Parathyroid adenoma (tissue), 2 donors: Measurements from ENCODE around the gene ZNF296.
"Not testable (repeated sequence)": the region's sequence is repeated elsewhere in the genome, so short reads cannot be mapped to it uniquely, and the experiment has no call there.

Experiments used
- H2AFZ ChIP-seq: fragments of 300-600 bp; sonication (generic); one replicate; pipeline ENCODE4 v1.7.0; 2017; ENCODE audit warnings: antibody characterized with exemption, mild to moderate bottlenecking
- H3K27ac ChIP-seq: fragments of 300-600 bp; sonication (generic); one replicate; pipeline ENCODE4 v1.7.0; 2017
- H3K27me3 ChIP-seq: fragments of 300-600 bp; sonication (generic); one replicate; pipeline ENCODE4 v1.7.0; 2017; ENCODE audit warnings: low read length; ENCODE audit not compliant: control insufficient read depth, insufficient read depth
- H3K36me3 ChIP-seq: fragments of 300-600 bp; sonication (generic); one replicate; pipeline ENCODE4 v1.7.0; 2017; ENCODE audit warnings: low read length; ENCODE audit not compliant: control insufficient read depth, insufficient read depth
- H3K4me1 ChIP-seq: fragments of 300-600 bp; sonication (generic); one replicate; pipeline ENCODE4 v1.7.0; 2017; ENCODE audit warnings: control low read depth
- H3K4me2 ChIP-seq: fragments of 300-600 bp; sonication (generic); one replicate; pipeline ENCODE4 v1.7.0; 2017; ENCODE audit warnings: low read length
- H3K4me3 ChIP-seq: fragments of 300-600 bp; sonication (generic); one replicate; pipeline ENCODE4 v1.7.0; 2017; ENCODE audit warnings: low read depth, low read length
- H3K79me2 ChIP-seq: fragments of 300-600 bp; sonication (generic); one replicate; pipeline ENCODE4 v1.7.0; 2017; ENCODE audit warnings: control low read depth
- H3K9ac ChIP-seq: fragments of 300-600 bp; sonication (generic); one replicate; pipeline ENCODE4 v1.7.0; 2017; ENCODE audit warnings: mild to moderate bottlenecking
- H3K9me3 ChIP-seq: fragments of 300-600 bp; sonication (generic); one replicate; pipeline ENCODE4 v1.7.0; 2017; ENCODE audit warnings: low read length; ENCODE audit not compliant: control insufficient read depth
- TF ChIP-seq, protein P1 (sequence below): fragments of 300-600 bp; sonication (generic); IDR thresholded peaks from one replicate; pipeline ENCODE4 v1.7.0; 2017; ENCODE audit warnings: antibody characterized with exemption, mild to moderate bottlenecking
- donor health status: primary hyperparathyroidism.

Gene ZNF296

DNA sequence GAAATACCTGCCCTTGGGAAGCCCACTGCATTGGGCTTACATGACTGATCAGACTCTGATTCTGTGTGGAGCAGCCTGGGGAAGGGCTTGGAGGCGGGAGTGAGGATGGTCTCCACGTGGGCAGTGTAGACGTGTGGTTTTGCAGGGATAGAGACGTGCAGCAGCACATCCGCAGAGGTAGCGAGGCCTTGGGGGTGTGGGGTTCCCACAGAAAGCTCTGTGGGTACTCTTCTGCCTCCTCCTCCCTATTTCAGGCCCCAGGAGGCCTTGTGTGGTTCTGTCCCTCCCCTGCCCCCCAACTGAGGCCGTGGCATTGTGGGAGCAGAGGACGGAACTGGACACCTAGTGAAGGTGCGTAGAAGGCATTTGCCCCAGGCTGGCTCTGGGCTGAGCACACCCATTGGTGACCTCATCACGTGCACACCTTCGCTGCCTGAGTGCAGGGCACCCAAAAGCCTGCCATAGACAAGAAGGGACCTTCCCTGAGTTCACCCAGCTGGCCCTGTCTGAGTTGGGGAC, 45.6 kb upstream of the ZNF296 start:
- Histone ChIP-seq H3K9ac (no peak overlapping the region), H2AFZ (no peak overlapping the region), H3K9me3 (no peaks in the 10 kb centered on the region), H3K4me2 (no peak overlapping the region), H3K27me3 (no peaks in the 10 kb centered on the region), H3K27ac (no peak overlapping the region), H3K79me2 (peaks cover 59% of the 10 kb centered on the region), H3K4me1 (peaks cover 3% of the 10 kb centered on the region), H3K36me3 (no peaks in the 10 kb centered on the region), H3K4me3 (no peak overlapping the region)
- TF ChIP-seq, protein P1, sequence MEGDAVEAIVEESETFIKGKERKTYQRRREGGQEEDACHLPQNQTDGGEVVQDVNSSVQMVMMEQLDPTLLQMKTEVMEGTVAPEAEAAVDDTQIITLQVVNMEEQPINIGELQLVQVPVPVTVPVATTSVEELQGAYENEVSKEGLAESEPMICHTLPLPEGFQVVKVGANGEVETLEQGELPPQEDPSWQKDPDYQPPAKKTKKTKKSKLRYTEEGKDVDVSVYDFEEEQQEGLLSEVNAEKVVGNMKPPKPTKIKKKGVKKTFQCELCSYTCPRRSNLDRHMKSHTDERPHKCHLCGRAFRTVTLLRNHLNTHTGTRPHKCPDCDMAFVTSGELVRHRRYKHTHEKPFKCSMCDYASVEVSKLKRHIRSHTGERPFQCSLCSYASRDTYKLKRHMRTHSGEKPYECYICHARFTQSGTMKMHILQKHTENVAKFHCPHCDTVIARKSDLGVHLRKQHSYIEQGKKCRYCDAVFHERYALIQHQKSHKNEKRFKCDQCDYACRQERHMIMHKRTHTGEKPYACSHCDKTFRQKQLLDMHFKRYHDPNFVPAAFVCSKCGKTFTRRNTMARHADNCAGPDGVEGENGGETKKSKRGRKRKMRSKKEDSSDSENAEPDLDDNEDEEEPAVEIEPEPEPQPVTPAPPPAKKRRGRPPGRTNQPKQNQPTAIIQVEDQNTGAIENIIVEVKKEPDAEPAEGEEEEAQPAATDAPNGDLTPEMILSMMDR = no peak

DNA sequence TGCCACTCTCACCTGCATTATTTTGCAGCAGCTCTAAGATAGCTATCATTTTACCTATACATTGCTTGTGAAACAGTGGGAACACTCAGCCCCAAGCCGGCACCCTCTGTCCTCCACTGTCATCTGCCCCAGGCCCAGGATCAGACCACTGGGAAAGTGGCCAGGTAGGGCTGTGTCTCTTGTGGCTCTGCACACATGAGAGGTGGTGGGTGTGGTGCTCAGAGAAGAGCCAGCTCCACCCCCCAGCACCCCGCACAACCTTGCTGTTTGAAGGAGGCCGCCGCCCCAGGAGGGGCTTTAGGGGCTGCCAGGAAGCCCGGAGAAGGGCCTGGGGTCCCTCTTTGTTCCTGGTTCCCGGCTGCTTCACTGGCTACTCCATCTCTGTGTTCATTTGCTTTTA, 43.3 kb upstream of the ZNF296 start:
- Histone ChIP-seq H3K4me1 (no peaks in the 10 kb centered on the region), H3K9ac (no peak overlapping the region)

DNA sequence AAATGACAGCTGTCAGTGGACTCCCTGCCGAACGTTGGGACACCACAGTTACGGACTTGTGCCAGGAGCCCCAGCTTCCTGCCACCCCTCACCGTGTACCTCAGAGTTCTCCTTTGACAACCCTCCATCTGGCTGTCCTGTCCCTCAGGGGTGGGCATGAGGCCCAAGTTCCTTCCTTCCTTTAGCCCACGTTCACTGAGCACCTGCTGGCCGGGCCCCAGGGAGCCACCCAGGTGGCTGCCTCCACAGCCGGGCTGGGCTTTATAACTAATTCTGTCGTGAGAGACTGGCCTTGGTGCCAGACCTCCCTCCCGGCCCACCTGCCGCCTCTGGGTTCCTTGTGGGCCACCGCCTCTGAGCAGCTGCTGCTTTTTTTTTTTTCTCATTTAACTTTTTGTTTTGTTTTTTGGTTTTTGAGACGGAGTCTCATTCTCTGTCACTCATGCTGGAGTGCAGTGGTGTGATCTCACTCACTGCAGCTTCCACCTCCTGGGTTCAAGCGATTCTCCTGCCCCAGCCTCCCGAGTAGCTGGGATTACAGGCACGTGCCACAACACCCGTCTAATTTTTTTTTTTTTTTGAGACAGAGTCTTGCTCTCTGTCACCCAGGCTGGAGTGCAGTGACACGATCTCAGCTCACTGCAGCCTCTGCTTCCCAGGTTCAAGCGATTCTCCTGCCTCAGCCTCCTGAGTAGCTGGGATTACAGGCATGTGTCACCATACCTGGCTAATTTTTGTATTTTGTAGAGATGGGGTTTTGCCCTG, 42.5 kb upstream of the ZNF296 start:
- H3K27ac ChIP-seq, H3K4me1 ChIP-seq, H3K36me3 ChIP-seq, H3K4me2 ChIP-seq, H3K9ac ChIP-seq, H2AFZ ChIP-seq, H3K27me3 ChIP-seq, H3K9me3 ChIP-seq, H3K4me3 ChIP-seq: not testable (repeated sequence)
- H3K79me2 ChIP-seq = peaks cover 69% of the 10 kb centered on the region

More for the DNA sequence above, 43.3 kb upstream of the ZNF296 start:
- Histone ChIP-seq H2AFZ (no peak overlapping the region), H3K27ac (no peak overlapping the region), H3K4me2 (no peak overlapping the region), H3K36me3 (no peaks in the 10 kb centered on the region), H3K27me3 (no peaks in the 10 kb centered on the region), H3K4me3 (no peak overlapping the region), H3K79me2 (peaks cover 67% of the 10 kb centered on the region), H3K9me3 (no peaks in the 10 kb centered on the region)
- TF ChIP-seq, protein P1 = no peak

DNA sequence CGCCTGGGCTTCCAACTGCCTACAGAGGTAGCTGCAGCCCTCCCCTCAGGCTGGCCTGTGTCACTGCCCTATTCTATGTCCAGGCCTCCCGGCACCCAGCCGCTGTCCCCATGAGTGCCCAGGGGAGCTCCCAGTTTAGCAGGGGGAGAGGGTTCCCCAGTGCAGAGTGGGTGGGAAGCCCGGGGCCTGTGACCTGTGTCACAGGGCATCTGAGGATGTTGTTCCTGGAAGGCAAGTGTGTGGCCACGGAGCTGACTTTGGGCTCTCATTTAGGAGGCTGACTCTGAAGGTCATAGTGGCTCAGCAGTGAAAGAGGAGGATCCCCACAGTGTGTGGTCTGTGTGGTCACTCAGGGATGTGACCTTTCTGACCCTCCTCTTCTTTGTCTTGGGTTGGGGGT, 41.8 kb upstream of the ZNF296 start:
- H3K9ac ChIP-seq = no peak overlapping the region
- no peak overlapping the region for H3K4me2 ChIP-seq
- no peaks in the 10 kb centered on the region for H3K27me3 ChIP-seq
- peaks cover 74% of the 10 kb centered on the region for H3K79me2 ChIP-seq
- no peaks in the 10 kb centered on the region for H3K36me3 ChIP-seq
- no peaks in the 10 kb centered on the region for H3K9me3 ChIP-seq
- H3K4me1 ChIP-seq = no peaks in the 10 kb centered on the region
- H3K4me3 ChIP-seq = no peak overlapping the region
- H2AFZ ChIP-seq = no peak overlapping the region
- H3K27ac ChIP-seq = no peak overlapping the region
- TF ChIP-seq, protein P1 = no peak

DNA sequence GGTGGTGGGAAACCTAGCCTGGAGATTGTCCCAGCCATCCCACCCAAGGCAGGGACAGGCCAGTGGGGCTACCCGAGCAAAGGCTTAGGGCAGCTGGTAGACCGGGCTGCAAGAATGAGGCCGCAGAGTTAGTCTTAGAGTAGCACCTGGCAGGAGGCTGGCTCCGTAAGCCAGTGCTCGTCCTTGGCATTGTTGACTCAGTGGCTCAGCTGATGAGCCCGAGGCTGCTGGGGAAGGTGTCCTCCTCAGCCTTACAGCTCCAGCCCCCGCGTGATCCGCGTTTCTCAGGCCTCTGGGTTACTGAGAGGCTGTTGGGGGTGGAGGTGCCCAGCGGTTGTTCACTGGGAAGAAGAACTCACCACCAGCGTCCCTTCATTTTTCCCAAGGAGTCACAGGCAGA, 41.4 kb upstream of the ZNF296 start:
- no peaks in the 10 kb centered on the region for H3K4me1 ChIP-seq
- no peak overlapping the region for H3K27ac ChIP-seq
- H3K9ac ChIP-seq = no peak overlapping the region

More for the DNA sequence above, 41.4 kb upstream of the ZNF296 start:
- Histone ChIP-seq H3K79me2 (peaks cover 79% of the 10 kb centered on the region), H2AFZ (no peak overlapping the region), H3K27me3 (no peaks in the 10 kb centered on the region), H3K36me3 (no peaks in the 10 kb centered on the region), H3K9me3 (no peaks in the 10 kb centered on the region), H3K4me3 (no peak overlapping the region), H3K4me2 (no peak overlapping the region)
- TF ChIP-seq, protein P1 = no peak
